SU-DHL-6 (cell line): ENCODE measurements around the gene NCKAP5.

ENCODE experiments used
- H2AFZ ChIP-seq: fragments of 200-600 bp; sonication (generic); 2 replicates; pipeline ENCODE4 v1.6.1; 2014; ENCODE audit warnings: low read depth, mild to moderate bottlenecking, moderate library complexity, mixed read lengths, antibody characterized with exemption, low read length; ENCODE audit not compliant: severe bottlenecking
- H3F3A ChIP-seq: fragments of 200-600 bp; shearing (Covaris generic); 2 replicates; pipeline ENCODE4 v1.6.0; 2016; ENCODE audit warnings: antibody characterized with exemption, mild to moderate bottlenecking; ENCODE audit not compliant: insufficient read depth
- H3K27ac ChIP-seq: fragments of 200-600 bp; sonication (generic); 2 replicates; pipeline ENCODE4 v1.5.1; 2016; ENCODE audit warnings: low read depth, mild to moderate bottlenecking, low read length, moderate library complexity, mixed read lengths
- H3K27me3 ChIP-seq: fragments of 200-600 bp; sonication (generic), shearing (Covaris generic); 2 replicates; pipeline ENCODE4 v1.6.0; 2014; ENCODE audit warnings: mild to moderate bottlenecking, low read length
- H3K36me3 ChIP-seq: fragments of 200-600 bp; sonication (generic); 2 replicates; pipeline ENCODE4 v1.6.1; 2014; ENCODE audit warnings: mild to moderate bottlenecking, low read length, mixed read lengths
- H3K4me2 ChIP-seq: fragments of 300-600, 200-600 bp; shearing (Covaris generic), sonication (generic); 2 replicates; pipeline ENCODE4 v1.6.0; 2014; ENCODE audit warnings: low read length, low read depth, mild to moderate bottlenecking; ENCODE audit not compliant: poor library complexity, severe bottlenecking
- H3K4me3 ChIP-seq: fragments of 200-600 bp; sonication (generic); 2 replicates; pipeline ENCODE4 v1.5.1; 2014; ENCODE audit warnings: antibody characterized with exemption, low read length, mild to moderate bottlenecking, mixed read lengths; ENCODE audit not compliant: insufficient read depth, poor library complexity, severe bottlenecking
- H3K79me2 ChIP-seq: fragments of 200-600 bp; sonication (generic); 2 replicates; pipeline ENCODE4 v1.6.1; 2014; ENCODE audit warnings: mild to moderate bottlenecking, low read length, moderate library complexity; ENCODE audit not compliant: insufficient read depth
- H3K9ac ChIP-seq: fragments of 200-600 bp; sonication (generic); 2 replicates; pipeline ENCODE4 v1.7.0; 2014; ENCODE audit warnings: mild to moderate bottlenecking, low read length
- H3K9me2 ChIP-seq: fragments of 200-600 bp; sonication (generic); replicated peaks from 2 replicates; pipeline ENCODE4 v1.6.1; 2014; ENCODE audit warnings: low read length; ENCODE audit not compliant: insufficient read depth
- H3K9me3 ChIP-seq: fragments of 200-600 bp; sonication (generic); 2 replicates; pipeline ENCODE4 v1.6.1; 2014; ENCODE audit warnings: low read length, mixed read lengths; ENCODE audit not compliant: insufficient read depth
- H4K20me1 ChIP-seq: fragments of 200-600 bp; sonication (generic); 2 replicates; pipeline ENCODE4 v1.6.1; 2014; ENCODE audit warnings: low read depth, mild to moderate bottlenecking, antibody characterized with exemption, low read length, moderate library complexity, mixed read lengths
- CTCF ChIP-seq: fragments of 200-600 bp; sonication (generic); IDR thresholded peaks from one replicate; pipeline ENCODE4 v1.5.1; 2017; ENCODE audit warnings: antibody characterized with exemption, mild to moderate bottlenecking, low read length, moderate library complexity; ENCODE audit not compliant: insufficient read depth, poor library complexity, severe bottlenecking
- EZH2phosphoT487 ChIP-seq: fragments of 200-600 bp; sonication (generic), shearing (Covaris generic); conservative IDR thresholded peaks from 2 replicates; pipeline ENCODE4 v1.6.1; 2018; ENCODE audit warnings: mild to moderate bottlenecking, antibody characterized with exemption, low read length, moderate library complexity, mixed read lengths

The NCKAP5 gene

GRCh38 chr2:133530645-133531044, 37.6 kb downstream of the NCKAP5 start:
- H3K79me2 ChIP-seq, result no peaks in the 10 kb centered on the region
- H3K27me3 ChIP-seq, result no peaks in the 10 kb centered on the region
- H4K20me1 ChIP-seq, result no peaks in the 10 kb centered on the region
- H3K4me3 ChIP-seq, result no peak overlapping the region
- no peak for TF ChIP-seq EZH2phosphoT487
- H3K27ac ChIP-seq, result no peak overlapping the region
- H3K9ac ChIP-seq, result no peak overlapping the region
- H3K9me3 ChIP-seq, result no peaks in the 10 kb centered on the region
- no peaks in the 10 kb centered on the region for H3K36me3 ChIP-seq
- no peaks in the 10 kb centered on the region for H3F3A ChIP-seq
- no peaks in the 10 kb centered on the region for H3K9me2 ChIP-seq
- no peak overlapping the region for H2AFZ ChIP-seq
- no peak overlapping the region for H3K4me2 ChIP-seq

GRCh38 chr2:133526530-133527300, 41.5 kb downstream of the NCKAP5 start:
- no peaks in the 10 kb centered on the region for H4K20me1 ChIP-seq
- H3K36me3 ChIP-seq, result no peaks in the 10 kb centered on the region
- H3K27ac ChIP-seq, result no peak overlapping the region
- H3K4me3 ChIP-seq, result no peak overlapping the region
- H3K27me3 ChIP-seq, result no peaks in the 10 kb centered on the region
- no peak overlapping the region for H3K9ac ChIP-seq
- H3K9me2 ChIP-seq, result no peaks in the 10 kb centered on the region
- no peak overlapping the region for H3K4me2 ChIP-seq
- H3F3A ChIP-seq, result no peaks in the 10 kb centered on the region
- TF ChIP-seq CTCF (no peak), EZH2phosphoT487 (no peak)
- no peak overlapping the region for H2AFZ ChIP-seq
- H3K79me2 ChIP-seq, result no peaks in the 10 kb centered on the region
- no peaks in the 10 kb centered on the region for H3K9me3 ChIP-seq

- no peak overlapping the region for H3K9ac ChIP-seq
- H2AFZ ChIP-seq, result no peak overlapping the region
- no peaks in the 10 kb centered on the region for H4K20me1 ChIP-seq
- no peaks in the 10 kb centered on the region for H3F3A ChIP-seq
- H3K4me3 ChIP-seq, result no peak overlapping the region
- H3K9me2 ChIP-seq, result no peaks in the 10 kb centered on the region
- no peak overlapping the region for H3K4me2 ChIP-seq
- H3K9me3 ChIP-seq, result no peaks in the 10 kb centered on the region
- H3K27me3 ChIP-seq, result no peaks in the 10 kb centered on the region
- no peak overlapping the region for H3K27ac ChIP-seq
- TF ChIP-seq EZH2phosphoT487 (no peak), CTCF (no peak)
- no peaks in the 10 kb centered on the region for H3K36me3 ChIP-seq
- no peaks in the 10 kb centered on the region for H3K79me2 ChIP-seq
Measured at GRCh38 chr2:133525613-133526529, 42.4 kb downstream of the NCKAP5 start.

GRCh38 chr2:133525090-133525489, 43.2 kb downstream of the NCKAP5 start:
- Histone ChIP-seq H3K9me3 (no peaks in the 10 kb centered on the region), H3K4me3 (no peak overlapping the region), H3K79me2 (no peaks in the 10 kb centered on the region), H3K27ac (no peak overlapping the region), H3K27me3 (no peaks in the 10 kb centered on the region), H3K4me2 (no peak overlapping the region), H4K20me1 (no peaks in the 10 kb centered on the region), H3K9ac (no peak overlapping the region), H2AFZ (no peak overlapping the region), H3K9me2 (no peaks in the 10 kb centered on the region), H3K36me3 (no peaks in the 10 kb centered on the region), H3F3A (no peaks in the 10 kb centered on the region)
- TF ChIP-seq CTCF, result no peak
- no peak for TF ChIP-seq EZH2phosphoT487
